Stimulated activated memory B cell treated with anti-CD40 and anti-IgM and Interleukin-4, amounts not matched to agents 10 μg/mL and 1 μg/mL and 100 μg/mL, for 72 hours (primary cell): Measurements from ENCODE around the gene OAT.
A peak's percentile ranks its signal among the peaks of the same experiment; 100 is the strongest.

ENCODE experiments used
- ATAC-seq: fragments of 150-1000 bp; cut with Tn5 transposase; 2 replicates; pipeline ENCODE4 v1.10.0; 2021
- H3K27ac Mint-ChIP-seq: one replicate; pipeline ENCODE4 v1.8.0; 2022; ENCODE audit warnings: mild to moderate bottlenecking, mixed read lengths
- H3K27me3 Mint-ChIP-seq: one replicate; pipeline ENCODE4 v1.8.0; 2022; ENCODE audit warnings: mixed read lengths
- H3K36me3 Mint-ChIP-seq: one replicate; pipeline ENCODE4 v1.8.0; 2022; ENCODE audit warnings: mixed read lengths
- H3K4me1 Mint-ChIP-seq: one replicate; pipeline ENCODE4 v1.8.0; 2022; ENCODE audit warnings: mixed read lengths
- H3K4me3 Mint-ChIP-seq: one replicate; pipeline ENCODE4 v1.8.0; 2022; ENCODE audit warnings: mild to moderate bottlenecking, moderate library complexity, mixed read lengths
- H3K9me3 Mint-ChIP-seq: one replicate; pipeline ENCODE4 v1.8.0; 2022; ENCODE audit warnings: mixed read lengths

Gene OAT

GRCh38 chr10:124367414-124367813 lies 51.3 kb downstream of the OAT start:
- ATAC-seq: no peak
- H3K4me1 Mint-ChIP-seq: peaks cover 8% of the 10 kb centered on the region
- peaks cover 46% of the 10 kb centered on the region for H3K27me3 Mint-ChIP-seq
- peaks cover 3% of the 10 kb centered on the region for H3K9me3 Mint-ChIP-seq
- no peak overlapping the region for H3K27ac Mint-ChIP-seq
- H3K36me3 Mint-ChIP-seq: no peaks in the 10 kb centered on the region
- no peak overlapping the region for H3K4me3 Mint-ChIP-seq

- peaks cover 44% of the 10 kb centered on the region for H3K27me3 Mint-ChIP-seq
Measured at GRCh38 chr10:124366825-124367224, 51.9 kb downstream of the OAT start.

GRCh38 chr10:124366343-124366742 lies 52.4 kb downstream of the OAT start:
- Mint-ChIP-seq H3K4me1 (peaks cover 8% of the 10 kb centered on the region), H3K27ac (no peak overlapping the region), H3K4me3 (no peak overlapping the region), H3K27me3 (peaks cover 39% of the 10 kb centered on the region), H3K36me3 (no peaks in the 10 kb centered on the region), H3K9me3 (peaks cover 3% of the 10 kb centered on the region)
- no peak for ATAC-seq

More at GRCh38 chr10:124366825-124367224, 51.9 kb downstream of the OAT start:
- Mint-ChIP-seq H3K4me3 (no peak overlapping the region), H3K4me1 (peaks cover 8% of the 10 kb centered on the region), H3K27ac (no peak overlapping the region), H3K36me3 (no peaks in the 10 kb centered on the region), H3K9me3 (peaks cover 3% of the 10 kb centered on the region)
- ATAC-seq: no peak

GRCh38 chr10:124364674-124365073 lies 54.0 kb downstream of the OAT start:
- Mint-ChIP-seq H3K36me3 (no peaks in the 10 kb centered on the region), H3K4me3 (no peak overlapping the region), H3K27me3 (peaks cover 25% of the 10 kb centered on the region), H3K9me3 (peaks cover 1% of the 10 kb centered on the region), H3K4me1 (peaks cover 8% of the 10 kb centered on the region), H3K27ac (no peak overlapping the region)
- ATAC-seq: no peak

- no peak for ATAC-seq
- Mint-ChIP-seq H3K4me3 (no peak overlapping the region), H3K9me3 (peaks cover 6% of the 10 kb centered on the region), H3K27ac (no peak overlapping the region), H3K27me3 (peaks cover 29% of the 10 kb centered on the region), H3K4me1 (peaks cover 8% of the 10 kb centered on the region), H3K36me3 (no peaks in the 10 kb centered on the region)
Measured at GRCh38 chr10:124362568-124362967, 56.2 kb downstream of the OAT start.

- Mint-ChIP-seq H3K27ac (no peak overlapping the region), H3K4me3 (no peak overlapping the region), H3K36me3 (no peaks in the 10 kb centered on the region), H3K9me3 (peaks cover 6% of the 10 kb centered on the region), H3K27me3 (peaks cover 12% of the 10 kb centered on the region), H3K4me1 (peaks cover 9% of the 10 kb centered on the region)
- ATAC-seq: no peak
Measured at GRCh38 chr10:124359336-124359832, 59.3 kb downstream of the OAT start.

- no peaks in the 10 kb centered on the region for H3K36me3 Mint-ChIP-seq
- no peak overlapping the region for H3K4me3 Mint-ChIP-seq
- peaks cover 9% of the 10 kb centered on the region for H3K4me1 Mint-ChIP-seq
- ATAC-seq: no peak
- peaks cover 6% of the 10 kb centered on the region for H3K9me3 Mint-ChIP-seq
- peaks cover 12% of the 10 kb centered on the region for H3K27me3 Mint-ChIP-seq
- no peak overlapping the region for H3K27ac Mint-ChIP-seq
Measured at GRCh38 chr10:124357561-124357885, 61.2 kb downstream of the OAT start.

- H3K27ac Mint-ChIP-seq: no peak overlapping the region
- H3K36me3 Mint-ChIP-seq: no peaks in the 10 kb centered on the region
- H3K27me3 Mint-ChIP-seq: peaks cover 12% of the 10 kb centered on the region
- H3K4me1 Mint-ChIP-seq: peaks cover 9% of the 10 kb centered on the region
- no peak overlapping the region for H3K4me3 Mint-ChIP-seq
- ATAC-seq: no peak
- H3K9me3 Mint-ChIP-seq: peaks cover 6% of the 10 kb centered on the region
Measured at GRCh38 chr10:124356701-124357560, 61.8 kb downstream of the OAT start.

- peak overlapping the region; percentile 80 for H3K27ac Mint-ChIP-seq
Measured at GRCh38 chr10:124354411-124355382, 64.0 kb downstream of the OAT start.

GRCh38 chr10:124353896-124354295 lies 64.8 kb downstream of the OAT start:
- peaks cover 12% of the 10 kb centered on the region for H3K27me3 Mint-ChIP-seq
- no peaks in the 10 kb centered on the region for H3K36me3 Mint-ChIP-seq
- H3K27ac Mint-ChIP-seq: no peak overlapping the region
- H3K4me1 Mint-ChIP-seq: peaks cover 9% of the 10 kb centered on the region
- no peak for ATAC-seq
- H3K9me3 Mint-ChIP-seq: peaks cover 3% of the 10 kb centered on the region
- H3K4me3 Mint-ChIP-seq: no peak overlapping the region

More at GRCh38 chr10:124354411-124355382, 64.0 kb downstream of the OAT start:
- Mint-ChIP-seq H3K4me3 (peak overlapping the region; percentile 84), H3K4me1 (peaks cover 9% of the 10 kb centered on the region), H3K27me3 (peaks cover 12% of the 10 kb centered on the region), H3K9me3 (peaks cover 5% of the 10 kb centered on the region), H3K36me3 (no peaks in the 10 kb centered on the region)
- peak; percentile 83 for ATAC-seq

- Mint-ChIP-seq H3K4me3 (no peak overlapping the region), H3K27ac (no peak overlapping the region), H3K9me3 (no peaks in the 10 kb centered on the region), H3K27me3 (peaks cover 10% of the 10 kb centered on the region), H3K4me1 (peaks cover 9% of the 10 kb centered on the region), H3K36me3 (no peaks in the 10 kb centered on the region)
- ATAC-seq: no peak
Measured at GRCh38 chr10:124353091-124353815, 65.5 kb downstream of the OAT start.

- Mint-ChIP-seq H3K4me1 (peaks cover 9% of the 10 kb centered on the region), H3K9me3 (no peaks in the 10 kb centered on the region), H3K27ac (no peak overlapping the region), H3K4me3 (no peak overlapping the region), H3K27me3 (no peaks in the 10 kb centered on the region), H3K36me3 (no peaks in the 10 kb centered on the region)
- no peak for ATAC-seq
Measured at GRCh38 chr10:124351481-124352220, 67.1 kb downstream of the OAT start.

GRCh38 chr10:124350806-124351205 lies 67.9 kb downstream of the OAT start:
- Mint-ChIP-seq H3K9me3 (no peaks in the 10 kb centered on the region), H3K4me3 (no peak overlapping the region), H3K27ac (no peak overlapping the region), H3K36me3 (no peaks in the 10 kb centered on the region), H3K4me1 (peaks cover 9% of the 10 kb centered on the region), H3K27me3 (no peaks in the 10 kb centered on the region)
- no peak for ATAC-seq

GRCh38 chr10:124349996-124350280 lies 68.8 kb downstream of the OAT start:
- ATAC-seq: no peak
- H3K27me3 Mint-ChIP-seq: no peaks in the 10 kb centered on the region
- no peaks in the 10 kb centered on the region for H3K36me3 Mint-ChIP-seq
- no peak overlapping the region for H3K27ac Mint-ChIP-seq
- no peaks in the 10 kb centered on the region for H3K9me3 Mint-ChIP-seq
- H3K4me3 Mint-ChIP-seq: no peak overlapping the region
- peaks cover 5% of the 10 kb centered on the region for H3K4me1 Mint-ChIP-seq
